ENCODE data around the gene LHCGR.

Gene LHCGR

GRCh38 chr2:48673581-48673980 is 81.9 kb downstream of the LHCGR start:
- H3K9ac ChIP-seq (ENCODE audit: low read depth, low read length): no peak overlapping the region
- no peaks in the 10 kb centered on the region for H3K9me3 ChIP-seq (ENCODE audit: control insufficient read depth, insufficient read depth, low read length)
- no peaks in the 10 kb centered on the region for H3K36me3 ChIP-seq (ENCODE audit: insufficient read depth, low read length)
- peaks cover 6% of the 10 kb centered on the region; the same call in 1 of the 2 replicates for H3K4me1 ChIP-seq (ENCODE audit: insufficient read depth, low read length)

GRCh38 chr2:48668992-48669391 is 86.5 kb downstream of the LHCGR start:
- Histone ChIP-seq H3K36me3 (ENCODE audit: insufficient read depth, low read length) (no peaks in the 10 kb centered on the region), H3K4me1 (ENCODE audit: insufficient read depth, low read length) (no peaks in the 10 kb centered on the region), H3K9ac (ENCODE audit: low read depth, low read length) (no peak overlapping the region), H3K9me3 (ENCODE audit: control insufficient read depth, insufficient read depth, low read length) (no peaks in the 10 kb centered on the region)

GRCh38 chr2:48651158-48651790 is 104.2 kb downstream of the LHCGR start:
- H3K9me3 ChIP-seq (ENCODE audit: control insufficient read depth, insufficient read depth, low read length): no peaks in the 10 kb centered on the region
- no peaks in the 10 kb centered on the region for H3K36me3 ChIP-seq (ENCODE audit: insufficient read depth, low read length)
- no peaks in the 10 kb centered on the region; the same call in 1 of the 2 replicates for H3K4me1 ChIP-seq (ENCODE audit: insufficient read depth, low read length)
- H3K9ac ChIP-seq (ENCODE audit: low read depth, low read length): no peak overlapping the region

GRCh38 chr2:48638261-48638660 is 117.3 kb downstream of the LHCGR start:
- Histone ChIP-seq H3K36me3 (ENCODE audit: insufficient read depth, low read length) (no peaks in the 10 kb centered on the region), H3K9ac (ENCODE audit: low read depth, low read length) (no peak overlapping the region)

More at GRCh38 chr2:48638261-48638660, 117.3 kb downstream of the LHCGR start:
- Histone ChIP-seq H3K4me1 (ENCODE audit: insufficient read depth, low read length) (no peaks in the 10 kb centered on the region), H3K9me3 (ENCODE audit: control insufficient read depth, insufficient read depth, low read length) (no peaks in the 10 kb centered on the region)

Measured in ES-I3 (cell line).